ENCODE results near the gene PSMB2.

The PSMB2 gene

DNA sequence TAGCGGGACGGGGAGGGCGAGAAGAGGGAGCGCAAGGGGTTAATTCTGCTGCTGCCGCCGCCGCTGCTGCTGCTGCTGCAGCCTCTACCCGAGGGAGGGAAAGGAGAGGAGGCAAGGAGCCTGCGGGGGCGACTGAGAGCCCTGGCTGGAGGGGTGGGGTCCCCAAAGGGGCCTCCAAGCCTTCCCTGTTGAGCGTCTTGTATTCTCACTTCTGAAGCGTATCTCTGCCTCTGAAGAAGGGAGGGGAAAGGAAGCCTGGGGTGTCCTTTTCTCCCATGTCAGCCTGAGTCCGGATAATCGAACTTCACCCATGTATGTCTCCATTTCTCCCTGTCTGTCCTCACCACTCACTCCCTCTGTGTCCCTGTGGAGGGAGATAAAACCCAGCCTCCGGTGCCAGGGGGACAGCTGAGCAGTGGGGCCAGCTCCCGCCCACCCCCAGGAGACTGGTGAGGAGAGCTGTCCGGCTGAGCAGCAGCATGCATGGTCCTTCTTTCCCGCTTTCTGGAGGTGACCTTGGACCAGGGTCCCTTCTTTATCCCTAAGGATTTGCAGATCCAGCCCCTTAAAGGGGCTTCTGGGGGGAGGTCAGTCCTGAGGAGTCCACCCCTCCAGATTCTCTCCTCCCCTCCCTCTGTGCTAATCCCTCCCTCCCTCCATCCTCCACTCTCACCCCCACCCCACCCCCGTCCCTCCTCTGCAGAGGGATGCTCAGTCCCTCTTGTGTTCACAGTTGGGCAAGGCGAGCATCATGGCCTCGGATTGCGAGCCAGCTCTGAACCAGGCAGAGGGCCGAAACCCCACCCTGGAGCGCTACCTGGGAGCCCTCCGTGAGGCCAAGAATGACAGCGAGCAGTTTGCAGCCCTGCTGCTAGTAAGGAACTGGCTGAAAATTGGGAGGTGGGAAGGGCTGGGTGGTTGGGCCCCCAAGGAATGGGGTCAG, 82.7 kb downstream of the PSMB2 start:
- no peak for DNase-seq (ENCODE audit: extremely low read depth in 1 of 2, low read depth in 1 of 2)

DNA sequence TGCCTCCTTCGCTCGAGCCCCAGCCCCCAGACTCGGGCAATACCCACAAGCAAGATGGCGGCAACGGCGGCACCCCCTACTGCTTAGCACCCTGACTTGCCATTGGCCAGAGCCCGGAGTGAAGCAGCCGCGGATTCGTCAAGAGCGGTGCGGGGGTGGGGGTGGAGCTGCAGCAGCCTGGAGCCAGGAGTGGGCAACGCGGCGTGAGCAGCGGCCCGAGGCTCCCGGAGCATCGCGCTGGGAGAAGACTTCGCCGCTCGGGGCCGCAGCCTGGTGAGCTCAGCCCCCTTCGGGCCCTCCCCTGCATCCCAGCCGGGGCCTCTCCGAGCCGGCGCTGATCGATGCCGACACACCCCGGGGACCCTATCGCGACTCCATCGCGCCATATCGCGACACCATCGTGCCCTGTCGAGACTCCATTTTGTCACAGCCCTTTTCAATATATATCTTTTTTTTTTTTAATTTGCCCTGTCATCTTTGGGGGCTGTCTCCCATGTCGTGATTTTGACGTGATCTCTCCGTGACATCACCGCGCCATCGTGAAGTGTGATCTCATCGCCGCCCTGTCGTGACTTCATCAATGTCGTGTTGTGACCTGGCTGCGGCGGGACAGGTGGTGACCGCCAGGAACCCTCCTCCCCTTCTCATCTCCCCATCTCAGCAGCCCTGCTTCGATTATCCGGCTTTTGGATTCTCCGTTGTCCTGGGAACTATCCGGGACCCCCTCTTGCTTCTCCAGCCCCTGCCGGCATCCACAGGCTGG, 83.5 kb downstream of the PSMB2 start, which contains the start of gene NCDN:
NCDN (plus strand) TSS at position 189 of the 763 bp plus-strand sequence; CDS start at position 581, 392 bp downstream.
- DNase-seq (ENCODE audit: extremely low read depth in 1 of 2, low read depth in 1 of 2): peak; percentile 91 to 98

- DNase-seq (ENCODE audit: extremely low read depth in 1 of 2, low read depth in 1 of 2): no peak
Measured at GRCh38 chr1:35557118-35557610, 84.2 kb downstream of the PSMB2 start, which contains the start of gene KIAA0319L. TSS of gene KIAA0319L (minus strand) at chr1:35557403. CDS start at chr1:35554491, 2,912 bp downstream.

DNA sequence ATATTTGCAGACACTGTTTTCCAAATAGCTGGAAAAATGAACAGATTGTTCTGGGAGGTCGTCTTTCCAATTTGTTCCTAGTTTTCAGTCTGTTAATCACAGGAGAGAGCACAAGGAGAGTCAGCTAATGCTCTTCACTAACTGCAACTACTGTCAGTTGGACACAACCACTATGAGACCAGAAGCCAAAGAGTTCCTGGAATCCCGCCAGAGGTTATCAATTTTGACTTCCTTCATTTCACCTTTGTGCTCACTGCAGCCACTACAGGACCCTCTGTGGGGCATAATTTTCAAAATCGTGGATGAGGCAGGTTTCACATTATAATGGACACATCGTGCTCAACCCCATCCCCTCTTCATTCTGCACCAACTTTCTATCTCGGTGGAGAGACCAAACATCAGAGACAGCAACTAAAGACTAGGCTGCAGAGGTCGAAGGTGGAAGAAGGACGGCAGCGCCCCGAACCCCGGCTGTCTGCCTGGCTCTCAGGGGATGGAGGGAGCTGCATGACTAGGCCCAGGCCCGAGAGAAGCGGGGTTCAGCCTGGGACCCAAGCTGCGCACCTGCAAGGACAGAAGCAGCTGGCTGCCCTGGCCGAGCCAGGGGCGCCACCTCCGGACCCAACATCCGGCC, 84.7 kb downstream of the PSMB2 start:
- DNase-seq (ENCODE audit: extremely low read depth in 1 of 2, low read depth in 1 of 2): no peak

DNA sequence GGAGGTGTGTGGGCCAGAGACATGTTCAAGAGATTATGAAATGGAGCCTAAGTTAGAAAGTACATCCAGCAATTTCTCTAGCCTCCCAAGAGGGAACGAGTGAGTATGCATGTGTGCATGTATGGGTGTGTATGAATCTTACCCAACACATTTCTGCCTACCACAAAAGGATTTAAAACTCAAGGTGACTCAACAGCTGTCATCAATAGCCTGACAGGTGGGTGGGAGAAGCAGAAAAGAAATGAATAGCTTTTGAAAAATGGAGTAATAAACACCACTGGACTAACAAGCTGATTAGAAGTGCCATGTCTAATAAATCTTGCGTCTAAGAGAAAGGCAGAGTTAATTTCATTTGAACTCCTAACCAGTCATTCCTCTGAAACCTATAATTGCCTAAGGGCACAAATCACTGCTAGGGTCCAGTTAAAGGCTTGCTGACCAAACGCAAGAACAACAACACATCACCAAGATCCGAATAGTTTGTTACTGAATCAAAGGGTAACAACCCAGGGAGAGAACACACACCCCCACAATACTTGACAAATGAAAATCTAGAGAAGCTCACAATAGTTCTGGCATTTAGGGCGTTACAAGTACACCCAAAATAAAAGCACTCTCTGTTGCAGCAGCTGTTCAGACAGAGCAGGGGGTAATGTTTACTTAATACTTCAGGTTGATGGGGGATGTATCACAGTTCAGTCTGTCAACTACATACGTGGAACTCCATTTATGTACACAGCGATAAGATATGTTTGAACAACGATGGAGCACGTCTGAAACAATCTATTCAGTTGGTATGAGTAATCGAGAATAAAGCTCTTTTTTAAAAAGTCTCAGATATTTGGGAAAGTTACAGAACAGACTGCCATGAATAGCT, 85.5 kb downstream of the PSMB2 start:
- no peak for DNase-seq (ENCODE audit: extremely low read depth in 1 of 2, low read depth in 1 of 2)

GRCh38 chr1:35555212-35555584, 86.1 kb downstream of the PSMB2 start:
- DNase-seq (ENCODE audit: extremely low read depth in 1 of 2, low read depth in 1 of 2): no peak

DNA sequence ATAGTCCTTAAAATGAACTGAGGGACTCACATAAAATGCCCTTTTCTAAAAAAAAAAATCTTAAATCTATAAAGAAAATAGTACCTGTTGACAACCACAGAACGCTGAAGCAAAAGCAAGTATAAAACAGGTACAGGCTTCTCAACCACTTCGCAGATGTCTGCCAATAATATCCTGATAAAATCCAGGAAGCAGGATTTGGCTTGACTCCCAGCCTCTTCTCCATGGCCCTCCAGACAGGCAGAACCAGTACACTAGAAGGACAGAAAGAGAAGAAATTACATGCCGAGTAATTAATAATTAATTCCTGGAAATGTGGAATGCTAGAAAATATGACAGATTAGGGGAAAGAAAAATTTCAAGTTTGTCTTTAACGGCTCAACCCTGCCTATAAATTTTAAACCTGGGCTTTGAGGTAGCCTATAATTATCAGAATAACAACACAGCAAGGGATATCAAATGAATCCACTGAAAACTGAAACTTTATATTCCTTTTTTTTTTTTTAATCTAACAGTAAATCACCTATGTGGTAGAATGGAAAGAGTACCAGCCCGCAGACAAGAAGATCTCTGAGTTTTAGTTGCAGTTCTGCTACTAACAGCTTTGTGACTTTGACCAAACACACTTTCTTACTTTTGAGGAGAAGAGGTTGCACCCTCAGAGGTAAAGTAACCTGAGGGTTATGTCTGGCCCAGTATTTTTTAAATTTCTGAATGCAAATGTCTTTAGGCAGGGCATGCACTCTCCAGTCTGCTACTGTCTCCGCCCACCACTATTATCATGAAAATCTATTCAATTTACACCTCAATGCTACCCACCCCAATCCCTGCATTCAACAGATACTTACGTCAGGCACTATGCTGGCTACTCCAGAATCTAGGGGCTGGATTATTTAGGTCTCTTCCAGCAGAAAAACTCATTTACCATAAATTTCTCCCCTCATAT, 86.8 kb downstream of the PSMB2 start:
- no peak for DNase-seq (ENCODE audit: extremely low read depth in 1 of 2, low read depth in 1 of 2)

- no peak for DNase-seq (ENCODE audit: extremely low read depth in 1 of 2, low read depth in 1 of 2)
Measured at GRCh38 chr1:35553851-35554250, 87.5 kb downstream of the PSMB2 start.
